Erythroblast (primary cell): ENCODE measurements around the gene PHLDA2.

Source experiments
- GATA1 ChIP-seq: IDR thresholded peaks from 2 replicates; pipeline ENCODE4 v1.6.1; 2011; ENCODE audit warnings: low read depth, mild to moderate bottlenecking, control low read depth, low read length, moderate library complexity
- POLR2A ChIP-seq: IDR thresholded peaks from 2 replicates; pipeline ENCODE4 v1.6.1; 2011; ENCODE audit warnings: mild to moderate bottlenecking, low read length

DNA sequence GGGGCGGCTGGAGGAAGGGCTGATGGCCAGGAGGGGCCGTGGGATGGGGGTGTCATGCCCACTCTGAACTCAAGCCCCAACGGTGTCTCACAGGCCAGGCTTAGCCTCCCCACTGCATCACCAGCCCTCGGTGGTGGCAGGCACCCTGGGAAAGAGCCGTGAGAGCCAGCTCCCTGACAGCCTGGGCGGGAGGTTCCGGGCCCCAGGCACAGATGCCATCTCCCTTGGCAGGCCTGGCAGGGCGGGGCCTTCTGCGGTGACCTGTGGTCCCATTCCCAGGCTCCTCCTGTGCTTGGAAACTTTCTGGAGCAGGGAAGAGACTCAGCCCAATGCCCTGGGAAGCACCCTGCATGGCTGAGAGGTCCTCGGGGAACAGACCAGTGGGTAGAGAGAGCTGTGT lies 4.8 kb downstream of the PHLDA2 start:
- TF ChIP-seq POLR2A (no peak), GATA1 (no peak)
